Transverse colon (tissue), 4 donors: ENCODE measurements around the gene SNED1. TPM values are rescaled to one million over a fixed set of nuclear protein-coding genes. Genes with fewer than 3 reads are reported as not detected.

ENCODE experiments used
- DNase-seq: peaks from one replicate; pipeline ENCODE4 v3.0.0-alpha.2; 2019
- H3K27ac ChIP-seq, 4 donors: fragments of 200-600 bp; sonication (generic); 2 replicates each; pipeline ENCODE4 v1.5.1; 2016 to 2018; ENCODE audit warnings: inconsistent platforms in 4 of 4
- H3K27me3 ChIP-seq: fragments of 200-600 bp; sonication (generic); 2 replicates; pipeline ENCODE4 v1.5.1; 2017; ENCODE audit warnings: inconsistent platforms
- H3K36me3 ChIP-seq, 4 donors: fragments of 200-600 bp; sonication (generic); 2 replicates each; pipeline ENCODE4 v1.5.1; 2017 to 2019; ENCODE audit warnings: inconsistent platforms in 4 of 4
- H3K4me1 ChIP-seq, 4 donors: fragments of 200-600 bp; sonication (generic); 2 replicates each; pipeline ENCODE4 v1.5.1; 2017 to 2020; ENCODE audit warnings: inconsistent platforms in 4 of 4
- H3K4me3 ChIP-seq, 4 donors: fragments of 200-600 bp; sonication (generic); 1 replicate in 1 of 4; 2 replicates in 3 of 4; pipeline versions ENCODE4 v1.5.1 to v1.6.1; 2017 to 2019; ENCODE audit warnings: inconsistent platforms in 4 of 4
- H3K9me3 ChIP-seq, 2 donors: fragments of 200-600 bp; sonication (generic); 2 replicates each; pipeline ENCODE4 v1.5.1; 2017 to 2019; ENCODE audit warnings: inconsistent platforms in 2 of 2
- CTCF ChIP-seq, 5 experiments: fragments of 200-600 bp in 3 of 5; fragments of 450-650 bp in 2 of 5; sonication (generic) in 3 of 5; IDR thresholded peaks; 1 replicate in 2 of 5; 2 replicates in 3 of 5; pipeline ENCODE4 v1.5.1; 2016 to 2017; ENCODE audit warnings: antibody characterized with exemption in 5 of 5, inconsistent platforms in 3 of 5, mild to moderate bottlenecking in 2 of 5, moderate library complexity in 1 of 5
- EP300 ChIP-seq: sonication (generic); formaldehyde crosslinking; IDR thresholded peaks from one replicate; pipeline ENCODE4 v1.6.1; 2017; ENCODE audit warnings: antibody characterized with exemption, low read depth
- POLR2A ChIP-seq: fragments of 450-650 bp; IDR thresholded peaks from one replicate; pipeline ENCODE4 v1.6.1; 2016; ENCODE audit warnings: antibody characterized with exemption, mild to moderate bottlenecking, moderate library complexity
- POLR2AphosphoS5 ChIP-seq, 3 donors: sonication (generic); formaldehyde crosslinking; IDR thresholded peaks; one replicate each; pipeline ENCODE4 v1.6.1; 2016; ENCODE audit warnings: antibody characterized with exemption in 3 of 3
- WGBS, 2 donors: methylation state at CpG; one replicate each; pipeline ENCODE4 v1.1.5; 2018; ENCODE audit warnings: low coverage in 1 of 2; 5-methylcytosine and 5-hydroxymethylcytosine counted together
- in situ Hi-C, 4 donors: fragments of 200-750 bp; cut with MboI; loops; one replicate each; pipeline versions ENCODE4 v1.15.0 to v1.15.1; 2017; ENCODE audit warnings: low sequenced_read_pairs in 3 of 4, low pct_ligation_motif_present in 1 of 4, low pct_unique_long_range_greater_than_20kb in 1 of 4
- intact Hi-C: fragments of 100-400 bp; cut with DNase I; formaldehyde crosslinking; loops from one replicate; pipeline ENCODE4 v1.15.1; 2023; ENCODE audit warnings: low total_unique reads
- total RNA-seq, 4 donors: library from RNA; depleted of rRNA; stranded (reverse); fragments of >200 nt; gene quantifications; one replicate each; pipeline ENCODE4 v1.1.0, GENCODE V29; 2016

SNED1 gene
- total RNA-seq, 4 donors from 2014 or later, result 8.2 to 65.5 (median 30.0) TPM

GRCh38 chr2:241062389-241063092, 64.1 kb downstream of the SNED1 start:
- in situ Hi-C loops, result no loop called here
- WGBS, 2 donors, result 86% methylated on average over 15 of the region's 15 CpGs; no CpG with 5 or more reads in 1 of the 2 donors
- peaks cover 0 to 7% (median 3%) of the 10 kb centered on the region in 4 donors for H3K4me1 ChIP-seq
- intact Hi-C loops, result no loop called here
- no peak for DNase-seq
- no peak overlapping the region for H3K27ac ChIP-seq
- H3K4me3 ChIP-seq, result no peak overlapping the region
- no peaks in the 10 kb centered on the region for H3K36me3 ChIP-seq
- no peaks in the 10 kb centered on the region for H3K9me3 ChIP-seq
- H3K27me3 ChIP-seq, result no peaks in the 10 kb centered on the region
- TF ChIP-seq CTCF (IDR thresholded peaks at IDR 0.05) (no peak), EP300 (no peak), POLR2AphosphoS5 (IDR thresholded peaks at IDR 0.05) (no peak), POLR2A (no peak)

GRCh38 chr2:241063093-241063551, 64.7 kb downstream of the SNED1 start:
- intact Hi-C loops (no loop called here), in situ Hi-C loops (no loop called here)
- Histone ChIP-seq H3K27me3 (no peaks in the 10 kb centered on the region), H3K27ac (no peak overlapping the region), H3K36me3 (no peaks in the 10 kb centered on the region), H3K4me3 (no peak overlapping the region), H3K9me3 (no peaks in the 10 kb centered on the region), H3K4me1 (peaks cover 0 to 7% (median 3%) of the 10 kb centered on the region in 4 donors)
- 0 to 55% methylated on average over 1 to 13 of the region's 13 CpGs for WGBS, 2 donors
- DNase-seq, result no peak
- TF ChIP-seq CTCF (IDR thresholded peaks at IDR 0.05) (no peak), EP300 (no peak), POLR2A (no peak), POLR2AphosphoS5 (IDR thresholded peaks at IDR 0.05) (no peak)

GRCh38 chr2:241063587-241063986, 65.2 kb downstream of the SNED1 start:
- TF ChIP-seq CTCF (IDR thresholded peaks at IDR 0.05) (no peak), EP300 (no peak), POLR2AphosphoS5 (IDR thresholded peaks at IDR 0.05) (no peak)
- Histone ChIP-seq H3K9me3 (no peaks in the 10 kb centered on the region), H3K4me1 (peaks cover 0 to 7% (median 3%) of the 10 kb centered on the region in 4 donors), H3K27ac (no peak overlapping the region), H3K4me3 (peak overlapping the region in 1 of 4 donors; percentile 21), H3K36me3 (no peaks in the 10 kb centered on the region), H3K27me3 (no peaks in the 10 kb centered on the region)
- WGBS, 2 donors, result 20 to 38% methylated on average over 1 to 7 of the region's 8 CpGs
- intact Hi-C loops (no loop called here), in situ Hi-C loops (no loop called here)
- no peak for DNase-seq

- DNase-seq, result peak; percentile 64
- Histone ChIP-seq H3K4me1 (peaks cover 0 to 7% (median 3%) of the 10 kb centered on the region in 4 donors), H3K27ac (no peak overlapping the region), H3K4me3 (peak overlapping the region in 2 of 4 donors; percentile 8 to 21), H3K27me3 (no peaks in the 10 kb centered on the region), H3K36me3 (no peaks in the 10 kb centered on the region), H3K9me3 (no peaks in the 10 kb centered on the region)
- TF ChIP-seq POLR2AphosphoS5 (IDR thresholded peaks at IDR 0.05) (no peak), EP300 (no peak), POLR2A (no peak), CTCF (IDR thresholded peaks at IDR 0.05) (no peak)
- intact Hi-C loops (no loop called here), in situ Hi-C loops (no loop called here)
- 38% methylated on average over 21 of the region's 32 CpGs; no CpG with 5 or more reads in 1 of the 2 donors for WGBS, 2 donors
These were observed 65.8 kb downstream of the SNED1 start for GRCh38 chr2:241064008-241064801.
